WTC11 (cell line): ENCODE data around the gene DHCR7. TPM values are rescaled to one million over a fixed set of nuclear protein-coding genes. Genes with fewer than 3 reads are reported as not detected.

Source experiments
- ATAC-seq: fragments of 200-7000 bp; cut with Tn5 transposase; 2 replicates; pipeline ENCODE4 v1.10.0; 2021; ENCODE audit warnings: mild to moderate bottlenecking, moderate library complexity
- CTCF ChIA-PET: fragments of 300-600 bp; sonication (Branson Sonifier 250); formaldehyde crosslinking; loops from one replicate; lab custom pipeline; 2021; ENCODE audit warnings: antibody characterized with exemption; lab: Charles Lee
- POLR2A ChIA-PET: fragments of 350-600 bp; sonication (Branson Sonifier 250); formaldehyde crosslinking; loops from one replicate; lab custom pipeline; 2021; ENCODE audit warnings: antibody characterized with exemption; lab: Charles Lee
- DNase-seq: peaks from one replicate; pipeline ENCODE4 v3.0.0; 2021; ENCODE audit warnings: low spot score
- H3K27ac Mint-ChIP-seq: 2 replicates; pipeline ENCODE4 v1.8.0; 2021; ENCODE audit warnings: mixed read lengths
- H3K27me3 Mint-ChIP-seq: 2 replicates; pipeline ENCODE4 v1.8.0; 2021; ENCODE audit warnings: low read depth, mild to moderate bottlenecking, moderate library complexity, mixed read lengths
- H3K36me3 Mint-ChIP-seq: 2 replicates; pipeline ENCODE4 v1.8.0; 2021; ENCODE audit warnings: mixed read lengths
- H3K4me1 Mint-ChIP-seq: 2 replicates; pipeline ENCODE4 v1.8.0; 2022; ENCODE audit warnings: mixed read lengths
- H3K4me3 Mint-ChIP-seq: 2 replicates; pipeline ENCODE4 v1.8.0; 2021; ENCODE audit warnings: mild to moderate bottlenecking, moderate library complexity, mixed read lengths
- H3K9me3 Mint-ChIP-seq: 2 replicates; pipeline ENCODE4 v1.8.0; 2021; ENCODE audit warnings: mixed read lengths
- ARID4B ChIP-seq: sonication (generic); formaldehyde crosslinking; IDR thresholded peaks from 2 replicates; pipeline ENCODE4 v1.8.0; 2023; ENCODE audit warnings: missing genetic modification reagents, mild to moderate bottlenecking, borderline replicate concordance
- ATF6 ChIP-seq: sonication (generic); formaldehyde crosslinking; IDR thresholded peaks from 2 replicates; pipeline ENCODE4 v1.8.1; 2023; ENCODE audit warnings: mild to moderate bottlenecking, missing genetic modification reagents
- FOXK1 ChIP-seq: sonication (generic); formaldehyde crosslinking; IDR thresholded peaks from 2 replicates; pipeline ENCODE4 v1.8.0; 2022; ENCODE audit warnings: mild to moderate bottlenecking, moderate library complexity, missing genetic modification reagents
- FOXP1 ChIP-seq: sonication (generic); formaldehyde crosslinking; IDR thresholded peaks from 2 replicates; pipeline ENCODE4 v1.8.0; 2022; ENCODE audit warnings: missing genetic modification reagents, mild to moderate bottlenecking, moderate library complexity, borderline replicate concordance
- GRHL2 ChIP-seq: fragments of 250-450 bp; sonication (Bioruptor Pico); IDR thresholded peaks from 2 replicates; pipeline ENCODE4 v1.8.0; 2022; ENCODE audit warnings: mild to moderate bottlenecking, moderate library complexity; ENCODE audit not compliant: insufficient replicate concordance, severe bottlenecking
- HMGA2 ChIP-seq: fragments of 250-450 bp; sonication (Bioruptor Pico); IDR thresholded peaks from 2 replicates; pipeline ENCODE4 v1.4.0; 2021; ENCODE audit warnings: mild to moderate bottlenecking, moderate library complexity
- MLX ChIP-seq: sonication (generic); formaldehyde crosslinking; IDR thresholded peaks from 2 replicates; pipeline ENCODE4 v1.8.1; 2023; ENCODE audit warnings: mild to moderate bottlenecking, missing genetic modification reagents, moderate library complexity
- MYBL2 ChIP-seq: sonication (generic); formaldehyde crosslinking; IDR thresholded peaks from 2 replicates; pipeline ENCODE4 v1.8.1; 2023; ENCODE audit warnings: mild to moderate bottlenecking, moderate library complexity, missing genetic modification reagents
- PREB ChIP-seq: sonication (generic); formaldehyde crosslinking; IDR thresholded peaks from 2 replicates; pipeline ENCODE4 v1.8.1; 2022; ENCODE audit warnings: mild to moderate bottlenecking, missing genetic modification reagents, moderate library complexity, borderline replicate concordance
- RELA ChIP-seq: sonication (generic); formaldehyde crosslinking; IDR thresholded peaks from 2 replicates; pipeline ENCODE4 v1.8.1; 2022; ENCODE audit warnings: missing genetic modification reagents, mild to moderate bottlenecking, borderline replicate concordance
- RORB ChIP-seq: fragments of 250-450 bp; sonication (Bioruptor Pico); IDR thresholded peaks from 2 replicates; pipeline ENCODE4 v1.9.0; 2021; ENCODE audit warnings: mild to moderate bottlenecking
- SP1 ChIP-seq: sonication (generic); formaldehyde crosslinking; conservative IDR thresholded peaks from 2 replicates; pipeline ENCODE4 v1.8.1; 2022; ENCODE audit warnings: missing genetic modification reagents
- ZNF121 ChIP-seq: sonication (generic); formaldehyde crosslinking; IDR thresholded peaks from 2 replicates; pipeline ENCODE4 v1.8.0; 2023; ENCODE audit warnings: missing genetic modification reagents
- ZNF396 ChIP-seq: fragments of 250-450 bp; sonication (Bioruptor Pico); IDR thresholded peaks from 2 replicates; pipeline ENCODE4 v1.8.0; 2021; ENCODE audit warnings: mild to moderate bottlenecking, moderate library complexity, borderline replicate concordance
- ZNF423 ChIP-seq: fragments of 250-450 bp; sonication (Bioruptor Pico); IDR thresholded peaks from 2 replicates; pipeline ENCODE4 v2.1.2; 2022; ENCODE audit warnings: mild to moderate bottlenecking, moderate library complexity
- total RNA-seq: library from RNA; stranded (reverse); gene quantifications from 3 replicates; pipeline ENCODE4 v1.2.3, GENCODE V29; 2021
- TF ChIP-seq, protein P1 (sequence below): sonication (generic); formaldehyde crosslinking; IDR thresholded peaks from 2 replicates; pipeline ENCODE4 v1.8.0; 2022; ENCODE audit warnings: missing genetic modification reagents
- TF ChIP-seq, protein P2 (sequence below): sonication (generic); formaldehyde crosslinking; conservative IDR thresholded peaks from 2 replicates; pipeline ENCODE4 v1.8.1; 2022; ENCODE audit warnings: mild to moderate bottlenecking, missing genetic modification reagents
- TF ChIP-seq, protein P3 (sequence below): sonication (generic); formaldehyde crosslinking; IDR thresholded peaks from 2 replicates; pipeline ENCODE4 v1.8.1; 2023; ENCODE audit warnings: mild to moderate bottlenecking, missing genetic modification reagents
- TF ChIP-seq, protein P4 (sequence below): sonication (generic); formaldehyde crosslinking; conservative IDR thresholded peaks from 2 replicates; pipeline ENCODE4 v1.8.1; 2023; ENCODE audit warnings: mild to moderate bottlenecking, low read depth, missing genetic modification reagents, moderate library complexity

DHCR7 gene
- total RNA-seq, 1 experiment from 2014 or later, result 104 TPM

DNA sequence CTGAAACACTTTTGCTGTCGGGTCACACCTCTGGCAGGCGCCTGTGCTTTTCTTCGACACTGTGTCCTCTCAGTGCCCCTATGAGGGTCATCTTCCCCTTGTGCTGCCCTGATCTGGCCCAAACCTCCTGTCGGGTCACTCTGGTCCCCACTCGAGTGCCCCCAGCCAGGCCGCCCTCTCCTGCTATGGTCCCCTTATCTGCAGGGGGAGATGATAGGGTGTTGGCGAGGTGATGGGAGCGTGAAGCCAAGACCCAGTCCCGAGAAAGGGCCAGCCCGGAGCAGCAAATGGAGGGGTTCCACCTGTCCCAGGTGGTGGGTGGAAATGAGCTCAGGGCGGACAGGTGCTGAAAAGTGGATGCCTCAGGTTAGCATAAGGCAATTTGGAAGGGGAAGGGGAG is 14.5 kb upstream of the DHCR7 start:
- Mint-ChIP-seq H3K9me3 (peaks cover 7% of the 10 kb centered on the region), H3K27me3 (no peaks in the 10 kb centered on the region), H3K4me3 (no peak overlapping the region), H3K27ac (peak overlapping the region; percentile 38; the same call in 1 of the 2 replicates), H3K4me1 (no peaks in the 10 kb centered on the region), H3K36me3 (peaks cover 41% of the 10 kb centered on the region)
- no peak for DNase-seq
- ChIA-PET POLR2A (no interaction called here), CTCF (interaction anchor here (1.0 to 1.3 kb wide), 2 partner anchors 10 to 117 kb away, joined by 3 to 4 read pairs; partner anchors contain the start of gene NADSYN1)
- no peak for ATAC-seq
- no peak for TF ChIP-seq ZNF121
- TF ChIP-seq FOXP1, result no peak
- TF ChIP-seq RELA (CRISPR knock-in tag), result no peak
- TF ChIP-seq, protein P1, sequence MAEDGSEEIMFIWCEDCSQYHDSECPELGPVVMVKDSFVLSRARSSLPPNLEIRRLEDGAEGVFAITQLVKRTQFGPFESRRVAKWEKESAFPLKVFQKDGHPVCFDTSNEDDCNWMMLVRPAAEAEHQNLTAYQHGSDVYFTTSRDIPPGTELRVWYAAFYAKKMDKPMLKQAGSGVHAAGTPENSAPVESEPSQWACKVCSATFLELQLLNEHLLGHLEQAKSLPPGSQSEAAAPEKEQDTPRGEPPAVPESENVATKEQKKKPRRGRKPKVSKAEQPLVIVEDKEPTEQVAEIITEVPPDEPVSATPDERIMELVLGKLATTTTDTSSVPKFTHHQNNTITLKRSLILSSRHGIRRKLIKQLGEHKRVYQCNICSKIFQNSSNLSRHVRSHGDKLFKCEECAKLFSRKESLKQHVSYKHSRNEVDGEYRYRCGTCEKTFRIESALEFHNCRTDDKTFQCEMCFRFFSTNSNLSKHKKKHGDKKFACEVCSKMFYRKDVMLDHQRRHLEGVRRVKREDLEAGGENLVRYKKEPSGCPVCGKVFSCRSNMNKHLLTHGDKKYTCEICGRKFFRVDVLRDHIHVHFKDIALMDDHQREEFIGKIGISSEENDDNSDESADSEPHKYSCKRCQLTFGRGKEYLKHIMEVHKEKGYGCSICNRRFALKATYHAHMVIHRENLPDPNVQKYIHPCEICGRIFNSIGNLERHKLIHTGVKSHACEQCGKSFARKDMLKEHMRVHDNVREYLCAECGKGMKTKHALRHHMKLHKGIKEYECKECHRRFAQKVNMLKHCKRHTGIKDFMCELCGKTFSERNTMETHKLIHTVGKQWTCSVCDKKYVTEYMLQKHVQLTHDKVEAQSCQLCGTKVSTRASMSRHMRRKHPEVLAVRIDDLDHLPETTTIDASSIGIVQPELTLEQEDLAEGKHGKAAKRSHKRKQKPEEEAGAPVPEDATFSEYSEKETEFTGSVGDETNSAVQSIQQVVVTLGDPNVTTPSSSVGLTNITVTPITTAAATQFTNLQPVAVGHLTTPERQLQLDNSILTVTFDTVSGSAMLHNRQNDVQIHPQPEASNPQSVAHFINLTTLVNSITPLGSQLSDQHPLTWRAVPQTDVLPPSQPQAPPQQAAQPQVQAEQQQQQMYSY, result no peak
- TF ChIP-seq HMGA2 (CRISPR knock-in tag), result no peak

DNA sequence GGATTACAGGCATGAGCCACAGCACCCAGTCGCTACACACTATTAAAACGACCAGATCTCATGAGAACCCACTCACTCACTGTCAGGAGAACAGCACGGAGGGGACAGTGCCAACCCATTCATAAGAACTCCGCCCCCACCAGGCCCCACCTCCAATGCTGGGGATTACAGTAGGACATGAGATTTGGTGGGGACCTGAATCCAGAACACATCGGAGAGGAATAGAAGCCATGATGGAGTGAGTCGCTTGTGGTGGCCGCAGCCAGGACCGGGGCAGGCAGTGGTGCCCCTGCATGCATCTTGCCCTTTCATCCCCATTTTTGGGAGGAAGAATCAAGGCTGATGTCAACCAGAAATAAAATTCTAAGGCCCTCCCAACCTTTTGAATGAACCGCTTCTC is 13.5 kb upstream of the DHCR7 start:
- no peaks in the 10 kb centered on the region for H3K27me3 Mint-ChIP-seq
- H3K9me3 Mint-ChIP-seq, result no peaks in the 10 kb centered on the region
- POLR2A ChIA-PET, result no interaction called here
- no peaks in the 10 kb centered on the region for H3K4me1 Mint-ChIP-seq
- H3K36me3 Mint-ChIP-seq, result peaks cover 33% of the 10 kb centered on the region
- no peak overlapping the region for H3K4me3 Mint-ChIP-seq
- ATAC-seq (no peak), DNase-seq (no peak)
- peak overlapping the region; percentile 60; the same call in 1 of the 2 replicates for H3K27ac Mint-ChIP-seq
- CTCF ChIA-PET, result no interaction called here
- TF ChIP-seq, protein P2, sequence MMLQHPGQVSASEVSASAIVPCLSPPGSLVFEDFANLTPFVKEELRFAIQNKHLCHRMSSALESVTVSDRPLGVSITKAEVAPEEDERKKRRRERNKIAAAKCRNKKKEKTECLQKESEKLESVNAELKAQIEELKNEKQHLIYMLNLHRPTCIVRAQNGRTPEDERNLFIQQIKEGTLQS (CRISPR knock-in tag), result no peak
- no peak for TF ChIP-seq ZNF396 (CRISPR knock-in tag)
- TF ChIP-seq, protein P3, sequence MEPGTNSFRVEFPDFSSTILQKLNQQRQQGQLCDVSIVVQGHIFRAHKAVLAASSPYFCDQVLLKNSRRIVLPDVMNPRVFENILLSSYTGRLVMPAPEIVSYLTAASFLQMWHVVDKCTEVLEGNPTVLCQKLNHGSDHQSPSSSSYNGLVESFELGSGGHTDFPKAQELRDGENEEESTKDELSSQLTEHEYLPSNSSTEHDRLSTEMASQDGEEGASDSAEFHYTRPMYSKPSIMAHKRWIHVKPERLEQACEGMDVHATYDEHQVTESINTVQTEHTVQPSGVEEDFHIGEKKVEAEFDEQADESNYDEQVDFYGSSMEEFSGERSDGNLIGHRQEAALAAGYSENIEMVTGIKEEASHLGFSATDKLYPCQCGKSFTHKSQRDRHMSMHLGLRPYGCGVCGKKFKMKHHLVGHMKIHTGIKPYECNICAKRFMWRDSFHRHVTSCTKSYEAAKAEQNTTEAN, result no peak
- no peak for TF ChIP-seq MLX (CRISPR knock-in tag)
- TF ChIP-seq FOXK1, result no peak
- no peak for TF ChIP-seq RELA (CRISPR knock-in tag)
- no peak for TF ChIP-seq SP1
- TF ChIP-seq RORB, result no peak
- TF ChIP-seq GRHL2 (CRISPR knock-in tag), result no peak
- TF ChIP-seq MYBL2, result no peak
- TF ChIP-seq PREB (CRISPR knock-in tag), result no peak
- TF ChIP-seq, protein P4, sequence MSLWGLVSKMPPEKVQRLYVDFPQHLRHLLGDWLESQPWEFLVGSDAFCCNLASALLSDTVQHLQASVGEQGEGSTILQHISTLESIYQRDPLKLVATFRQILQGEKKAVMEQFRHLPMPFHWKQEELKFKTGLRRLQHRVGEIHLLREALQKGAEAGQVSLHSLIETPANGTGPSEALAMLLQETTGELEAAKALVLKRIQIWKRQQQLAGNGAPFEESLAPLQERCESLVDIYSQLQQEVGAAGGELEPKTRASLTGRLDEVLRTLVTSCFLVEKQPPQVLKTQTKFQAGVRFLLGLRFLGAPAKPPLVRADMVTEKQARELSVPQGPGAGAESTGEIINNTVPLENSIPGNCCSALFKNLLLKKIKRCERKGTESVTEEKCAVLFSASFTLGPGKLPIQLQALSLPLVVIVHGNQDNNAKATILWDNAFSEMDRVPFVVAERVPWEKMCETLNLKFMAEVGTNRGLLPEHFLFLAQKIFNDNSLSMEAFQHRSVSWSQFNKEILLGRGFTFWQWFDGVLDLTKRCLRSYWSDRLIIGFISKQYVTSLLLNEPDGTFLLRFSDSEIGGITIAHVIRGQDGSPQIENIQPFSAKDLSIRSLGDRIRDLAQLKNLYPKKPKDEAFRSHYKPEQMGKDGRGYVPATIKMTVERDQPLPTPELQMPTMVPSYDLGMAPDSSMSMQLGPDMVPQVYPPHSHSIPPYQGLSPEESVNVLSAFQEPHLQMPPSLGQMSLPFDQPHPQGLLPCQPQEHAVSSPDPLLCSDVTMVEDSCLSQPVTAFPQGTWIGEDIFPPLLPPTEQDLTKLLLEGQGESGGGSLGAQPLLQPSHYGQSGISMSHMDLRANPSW, result no peak
- no peak for TF ChIP-seq ARID4B (CRISPR knock-in tag)
- TF ChIP-seq ZNF423 (CRISPR knock-in tag), result no peak
- TF ChIP-seq ATF6, result no peak
